ENCODE measurements around the gene LRRC74B. TPM values are rescaled to one million over a fixed set of nuclear protein-coding genes. Genes with fewer than 3 reads are reported as not detected.
"Not testable (repeated sequence)": the region's sequence is repeated elsewhere in the genome, so short reads cannot be mapped to it uniquely, and the experiment has no call there.

The LRRC74B gene
- total RNA-seq, 2 experiments from 2014 or later = not detected

- ChIA-PET POLR2A (no interaction called here), CTCF (interaction anchor here (0.6 kb wide), 1 partner anchor 842 kb away, joined by 3 read pairs; no protein-coding TSS in a partner anchor)
These were observed 25.2 kb downstream of the LRRC74B start for GRCh38 chr22:21070690-21071615.

GRCh38 chr22:21071796-21072195 is 26.1 kb downstream of the LRRC74B start:
- POLR2A ChIA-PET, CTCF ChIA-PET: not testable (repeated sequence)

GRCh38 chr22:21073023-21073422 is 27.3 kb downstream of the LRRC74B start:
- ChIA-PET CTCF (no interaction called here), POLR2A (no interaction called here)

- POLR2A ChIA-PET = no interaction called here
- CTCF ChIA-PET = no interaction called here
These were observed 27.7 kb downstream of the LRRC74B start for GRCh38 chr22:21073482-21073881.

- ChIA-PET CTCF (no interaction called here), POLR2A (no interaction called here)
These were observed 28.5 kb downstream of the LRRC74B start for GRCh38 chr22:21074102-21074715.

GRCh38 chr22:21075516-21076138 is 29.9 kb downstream of the LRRC74B start:
- CTCF ChIA-PET = no interaction called here
- POLR2A ChIA-PET = no interaction called here

- ChIA-PET POLR2A (no interaction called here), CTCF (no interaction called here)
These were observed 31.3 kb downstream of the LRRC74B start for GRCh38 chr22:21076912-21077625.

- CTCF ChIA-PET = no interaction called here
- POLR2A ChIA-PET = no interaction called here
These were observed 32.2 kb downstream of the LRRC74B start for GRCh38 chr22:21077884-21078508.

- POLR2A ChIA-PET = no interaction called here
- CTCF ChIA-PET = no interaction called here
These were observed 33.2 kb downstream of the LRRC74B start for GRCh38 chr22:21078916-21079315.

GRCh38 chr22:21079493-21079892 is 33.7 kb downstream of the LRRC74B start:
- CTCF ChIA-PET = no interaction called here

GRCh38 chr22:21080435-21081137 is 34.8 kb downstream of the LRRC74B start:
- ChIA-PET CTCF (interaction anchor here (0.6 kb wide), 1 partner anchor 527 kb away, joined by 4 read pairs; no protein-coding TSS in a partner anchor), POLR2A (no interaction called here)

More at GRCh38 chr22:21079493-21079892, 33.7 kb downstream of the LRRC74B start:
- POLR2A ChIA-PET = no interaction called here

- CTCF ChIA-PET = no interaction called here
- POLR2A ChIA-PET = no interaction called here
These were observed 36.5 kb downstream of the LRRC74B start for GRCh38 chr22:21082248-21082647.

GRCh38 chr22:21087119-21087518 is 41.4 kb downstream of the LRRC74B start:
- ChIA-PET CTCF (no interaction called here), POLR2A (no interaction called here)

GRCh38 chr22:21087926-21088325 is 42.2 kb downstream of the LRRC74B start:
- POLR2A ChIA-PET, CTCF ChIA-PET: not testable (repeated sequence)

GRCh38 chr22:21091220-21091619 is 45.5 kb downstream of the LRRC74B start:
- POLR2A ChIA-PET, CTCF ChIA-PET: not testable (repeated sequence)

- CTCF ChIA-PET = no interaction called here
These were observed 47.2 kb downstream of the LRRC74B start for GRCh38 chr22:21092797-21093554.

GRCh38 chr22:21093555-21094137 is 47.9 kb downstream of the LRRC74B start:
- CTCF ChIA-PET, POLR2A ChIA-PET: not testable (repeated sequence)

More at GRCh38 chr22:21092797-21093554, 47.2 kb downstream of the LRRC74B start:
- POLR2A ChIA-PET = no interaction called here

Data from activated CD8-positive, alpha-beta memory T cell treated with anti-CD3 and anti-CD28 coated beads for 36 hours (primary cell).